Endothelial cell of umbilical vein (primary cell): ENCODE data around the gene AMMECR1L.

ENCODE experiments used
- CTCF ChIP-seq, 2 donors: IDR thresholded peaks; 1 replicate in 1 of 2; 2 replicates in 1 of 2; pipeline ENCODE4 v1.5.1; 2011; ENCODE audit warnings: low read length in 2 of 2, mild to moderate bottlenecking in 2 of 2, moderate library complexity in 2 of 2, control low read depth in 1 of 2, inconsistent platforms in 1 of 2, low read depth in 1 of 2; ENCODE audit not compliant: insufficient read depth in 1 of 2; ENCODE audit errors: extremely low read depth in 1 of 2
- EZH2 ChIP-seq: IDR thresholded peaks from 2 replicates; pipeline ENCODE4 v1.6.1; 2012; ENCODE audit warnings: borderline replicate concordance, low read depth, mild to moderate bottlenecking, moderate library complexity, low read length, inconsistent platforms; ENCODE audit not compliant: severe bottlenecking
- POLR2A ChIP-seq: IDR thresholded peaks from 2 replicates; pipeline ENCODE4 v1.6.1; 2012; ENCODE audit warnings: low read depth, mild to moderate bottlenecking, control low read depth, low read length
- POLR2AphosphoS5 ChIP-seq: IDR thresholded peaks from 2 replicates; pipeline ENCODE4 v1.6.1; 2012; ENCODE audit warnings: low read depth, mild to moderate bottlenecking, control low read depth, low read length, moderate library complexity; ENCODE audit not compliant: insufficient read depth

- TF ChIP-seq POLR2A (no peak), EZH2 (no peak), POLR2AphosphoS5 (no peak), CTCF (IDR thresholded peaks at IDR 0.05; ENCODE audit: extremely low read depth in 1 of 2, insufficient read depth in 1 of 2, low read depth in 1 of 2, low read length in 2 of 2) (no peak)
These were observed 43.7 kb upstream of the AMMECR1L start for GRCh38 chr2:127929449-127929848.
